Measurements from ENCODE around the gene CIZ1.

Gene CIZ1

DNA sequence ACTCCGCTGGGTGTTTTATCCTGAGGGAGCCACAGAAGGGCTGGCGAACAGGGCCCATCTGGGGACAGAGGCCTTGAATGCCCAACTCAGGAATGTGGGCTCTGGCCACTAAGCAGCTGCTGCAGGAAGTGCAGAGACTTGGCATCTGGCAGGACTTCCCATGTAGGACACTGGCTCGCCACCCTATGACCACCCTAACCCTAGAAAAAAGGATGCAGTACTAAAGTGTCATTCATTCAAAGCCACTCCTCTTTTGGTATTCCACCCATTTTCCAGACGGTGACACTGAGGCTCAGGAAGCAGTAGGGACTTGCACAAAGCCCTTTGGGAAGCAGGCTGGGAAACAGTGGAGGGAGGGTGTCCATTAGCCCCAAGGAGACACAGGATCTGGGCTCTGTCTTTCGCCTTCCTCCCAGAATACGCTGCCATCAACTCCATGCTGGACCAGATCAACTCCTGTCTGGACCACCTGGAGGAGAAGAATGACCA is 28.3 kb downstream of the CIZ1 start:
- in situ Hi-C loops (cut with HindIII; ENCODE audit: low sequenced_read_pairs), result no loop called here
- DNase-seq (ENCODE audit: low read depth, low spot score), result no peak
- TF ChIP-seq, protein P1, sequence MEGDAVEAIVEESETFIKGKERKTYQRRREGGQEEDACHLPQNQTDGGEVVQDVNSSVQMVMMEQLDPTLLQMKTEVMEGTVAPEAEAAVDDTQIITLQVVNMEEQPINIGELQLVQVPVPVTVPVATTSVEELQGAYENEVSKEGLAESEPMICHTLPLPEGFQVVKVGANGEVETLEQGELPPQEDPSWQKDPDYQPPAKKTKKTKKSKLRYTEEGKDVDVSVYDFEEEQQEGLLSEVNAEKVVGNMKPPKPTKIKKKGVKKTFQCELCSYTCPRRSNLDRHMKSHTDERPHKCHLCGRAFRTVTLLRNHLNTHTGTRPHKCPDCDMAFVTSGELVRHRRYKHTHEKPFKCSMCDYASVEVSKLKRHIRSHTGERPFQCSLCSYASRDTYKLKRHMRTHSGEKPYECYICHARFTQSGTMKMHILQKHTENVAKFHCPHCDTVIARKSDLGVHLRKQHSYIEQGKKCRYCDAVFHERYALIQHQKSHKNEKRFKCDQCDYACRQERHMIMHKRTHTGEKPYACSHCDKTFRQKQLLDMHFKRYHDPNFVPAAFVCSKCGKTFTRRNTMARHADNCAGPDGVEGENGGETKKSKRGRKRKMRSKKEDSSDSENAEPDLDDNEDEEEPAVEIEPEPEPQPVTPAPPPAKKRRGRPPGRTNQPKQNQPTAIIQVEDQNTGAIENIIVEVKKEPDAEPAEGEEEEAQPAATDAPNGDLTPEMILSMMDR (IDR thresholded peaks at IDR 0.05; ENCODE audit: low read depth, low read length), result no peak
- H3K4me3 ChIP-seq (ENCODE audit: low read depth, low read length), result no peak overlapping the region

DNA sequence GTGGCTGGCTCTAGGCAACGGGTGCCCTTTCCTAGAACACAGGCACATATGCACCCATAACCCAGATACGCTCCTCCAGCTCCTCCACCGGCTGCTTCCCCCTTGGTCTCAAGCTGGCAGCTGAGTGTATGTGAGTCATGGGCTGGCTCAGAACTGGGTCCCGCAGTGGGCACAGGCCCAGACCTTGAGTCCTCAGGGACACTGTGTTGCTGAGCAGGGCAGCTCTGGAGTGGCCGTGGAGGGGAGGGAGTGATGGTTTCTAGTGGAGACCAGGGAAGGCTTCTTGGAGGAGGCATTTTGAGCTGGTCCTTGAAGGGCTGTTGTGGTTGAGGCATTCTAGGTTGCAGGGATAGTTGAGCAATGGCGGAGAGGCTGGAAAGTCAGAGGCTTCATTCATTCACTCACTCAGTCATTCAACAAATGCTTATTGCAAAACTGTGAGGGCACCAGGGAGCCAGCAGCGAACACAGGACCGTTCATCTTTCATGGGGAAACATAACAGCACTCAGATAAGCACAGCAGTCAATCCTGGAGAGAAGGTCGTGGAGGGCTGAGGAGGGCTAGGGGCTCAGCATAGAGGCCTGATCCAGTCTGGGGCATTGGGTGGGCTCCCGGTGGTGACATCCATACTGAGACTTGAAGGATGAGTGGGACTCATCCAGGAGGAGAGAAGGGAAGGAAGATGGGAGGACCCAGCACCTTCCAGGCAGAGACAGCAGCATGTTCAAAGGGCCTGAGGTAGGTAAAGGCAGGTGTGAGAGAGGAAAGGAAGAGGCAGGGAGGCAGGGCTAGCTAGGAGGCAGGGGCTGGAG is 29.0 kb downstream of the CIZ1 start:
- no peak overlapping the region for H3K4me3 ChIP-seq (ENCODE audit: low read depth, low read length)
- in situ Hi-C loops (cut with HindIII; ENCODE audit: low sequenced_read_pairs), result no loop called here
- TF ChIP-seq, protein P1 (IDR thresholded peaks at IDR 0.05; ENCODE audit: low read depth, low read length), result no peak
- DNase-seq (ENCODE audit: low read depth, low spot score), result peak; percentile 25

DNA sequence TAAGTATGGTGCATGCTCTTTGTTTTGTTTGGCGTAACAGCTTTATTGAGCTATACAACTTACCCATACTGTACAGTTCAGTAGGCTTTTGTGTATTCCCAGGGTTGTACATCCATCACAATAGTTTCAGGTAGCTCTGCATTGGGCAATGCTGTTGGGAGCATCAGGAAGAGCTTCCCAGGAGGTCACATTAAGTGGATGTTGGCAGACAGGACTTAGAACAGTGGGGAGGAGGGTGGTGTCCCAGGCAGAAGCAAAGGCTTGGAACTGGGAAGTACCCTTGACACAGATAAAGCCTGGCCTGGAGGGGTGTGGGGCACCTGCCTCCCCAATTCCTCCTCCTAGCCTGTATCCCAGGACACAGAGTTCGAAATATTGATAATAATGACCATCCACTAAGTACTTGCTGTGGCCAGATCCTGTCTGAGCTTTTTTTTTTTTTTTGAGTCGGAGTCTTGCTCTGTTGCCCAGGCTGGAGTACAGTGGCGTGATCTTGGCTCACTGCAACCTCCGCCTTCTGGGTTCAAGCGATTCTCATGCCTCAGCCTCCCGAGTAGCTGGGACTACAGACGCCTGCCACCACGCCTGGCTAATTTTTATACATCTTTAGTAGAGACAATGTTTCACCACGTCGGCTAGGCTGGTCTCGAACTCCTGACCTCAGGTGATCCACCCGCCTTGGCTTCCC is 30.0 kb downstream of the CIZ1 start:
- in situ Hi-C loops (cut with HindIII; ENCODE audit: low sequenced_read_pairs), result no loop called here

DNA sequence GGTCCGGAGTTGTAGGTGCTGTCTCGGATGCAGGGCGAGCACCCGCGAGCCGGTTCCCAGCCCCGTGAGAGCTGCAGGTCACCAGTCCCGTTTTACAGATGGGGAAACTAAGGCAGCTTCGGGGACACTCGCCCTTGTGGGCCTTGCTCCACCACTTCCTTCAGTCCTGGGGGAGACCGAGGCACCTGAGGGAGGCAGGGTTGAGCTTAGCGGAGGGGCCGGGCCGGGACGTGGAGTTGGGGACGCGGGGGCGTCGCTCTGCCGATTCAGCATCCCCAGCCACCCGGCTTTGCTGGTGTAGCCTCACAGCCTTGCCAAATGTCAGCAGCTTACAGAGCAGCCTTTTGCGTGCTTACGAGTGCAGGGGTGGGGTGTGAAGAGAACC is 30.8 kb downstream of the CIZ1 start:
- in situ Hi-C loops (cut with HindIII; ENCODE audit: low sequenced_read_pairs), result no loop called here
- peak overlapping the region; percentile 73 for H3K4me3 ChIP-seq (ENCODE audit: low read depth, low read length)
- DNase-seq (ENCODE audit: low read depth, low spot score), result no peak

More for the DNA sequence above, 30.0 kb downstream of the CIZ1 start:
- DNase-seq (ENCODE audit: low read depth, low spot score), result no peak
- TF ChIP-seq, protein P1 (IDR thresholded peaks at IDR 0.05; ENCODE audit: low read depth, low read length), result no peak
- H3K4me3 ChIP-seq (ENCODE audit: low read depth, low read length), result no peak overlapping the region

DNA sequence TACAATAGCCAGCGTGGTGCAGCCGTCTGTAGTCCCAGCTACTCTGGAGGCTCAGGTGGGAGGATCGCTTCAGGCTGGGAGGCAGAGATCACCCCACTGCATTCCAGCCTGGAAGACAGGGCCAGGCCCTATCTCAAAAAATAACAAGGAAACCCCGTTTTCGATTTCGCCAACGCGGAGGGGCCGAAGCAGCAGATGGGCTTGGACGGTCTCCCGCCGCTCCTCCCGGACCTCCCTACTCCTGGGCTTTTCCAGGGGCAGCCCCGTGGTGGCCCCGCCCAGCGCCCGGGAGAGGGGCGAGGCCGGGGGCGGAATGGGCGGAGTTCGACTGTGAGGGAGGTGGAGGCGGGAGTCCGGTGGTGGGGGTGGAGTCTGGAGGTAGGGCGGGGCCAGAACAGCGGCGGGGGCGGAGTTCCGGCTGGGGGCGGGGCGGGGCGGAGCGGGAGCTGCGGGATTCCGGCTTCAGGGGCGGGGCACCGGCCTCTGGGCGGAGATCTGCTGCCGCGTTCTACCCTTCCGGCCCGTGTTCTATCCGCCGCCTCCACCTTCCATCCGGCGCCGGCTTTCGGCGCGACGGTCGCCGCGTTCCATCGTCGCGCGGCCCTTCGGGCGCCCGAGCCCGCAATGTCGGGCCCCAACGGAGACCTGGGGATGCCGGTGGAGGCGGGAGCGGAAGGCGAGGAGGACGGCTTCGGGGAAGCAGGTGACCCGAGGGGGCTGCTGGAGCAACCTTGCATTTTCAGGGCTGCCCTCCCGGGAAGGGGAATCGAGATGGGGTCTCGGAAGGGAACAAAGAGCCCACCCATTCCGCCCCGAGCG is 31.4 kb downstream of the CIZ1 start, which contains the start of gene BBLN:
Gene BBLN, plus strand, starts transcription at position 482 of the 819 bp plus-strand sequence. Its CDS starts 143 bp downstream, at position 625.
- TF ChIP-seq, protein P1 (IDR thresholded peaks at IDR 0.05; ENCODE audit: low read depth, low read length), result no peak
- peak; percentile 92 for DNase-seq (ENCODE audit: low read depth, low spot score)
- in situ Hi-C loops (cut with HindIII; ENCODE audit: low sequenced_read_pairs), result no loop called here
- H3K4me3 ChIP-seq (ENCODE audit: low read depth, low read length), result peak within 1 kb of the TSS; percentile 73

More for the DNA sequence above, 30.8 kb downstream of the CIZ1 start:
- TF ChIP-seq, protein P1 (IDR thresholded peaks at IDR 0.05; ENCODE audit: low read depth, low read length), result no peak

DNA sequence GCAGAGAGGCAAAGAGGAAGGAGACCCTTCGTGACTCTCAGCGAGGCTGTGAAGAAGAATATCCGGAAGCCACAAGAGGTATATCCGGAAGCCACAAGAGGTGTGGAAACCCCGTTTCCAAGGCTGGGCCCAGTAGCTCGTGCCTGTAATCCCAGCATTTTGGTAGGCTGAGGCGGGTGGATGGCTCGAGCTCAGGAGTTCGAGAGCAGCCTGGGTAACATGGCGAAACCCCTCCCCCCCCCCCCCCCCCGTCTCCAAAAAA is 31.9 kb downstream of the CIZ1 start:
- no peak for DNase-seq (ENCODE audit: low read depth, low spot score)
- in situ Hi-C loops (cut with HindIII; ENCODE audit: low sequenced_read_pairs), result no loop called here
- TF ChIP-seq, protein P1 (IDR thresholded peaks at IDR 0.05; ENCODE audit: low read depth, low read length), result no peak
- H3K4me3 ChIP-seq (ENCODE audit: low read depth, low read length), result peak overlapping the region; percentile 42

Measured in astrocyte of the spinal cord (primary cell).